Right atrium auricular region (tissue), 2 donors: Measurements from ENCODE around the gene FOXJ1. TPM values are rescaled to one million over a fixed set of nuclear protein-coding genes. Genes with fewer than 3 reads are reported as not detected.
A peak's percentile ranks its signal among the peaks of the same experiment; 100 is the strongest.

Source experiments
- DNase-seq: peaks from one replicate; pipeline ENCODE4 v3.0.0-alpha.2; 2019; ENCODE audit warnings: low spot score
- H3K27ac ChIP-seq, 2 donors: fragments of 200-600 bp; sonication (generic); 1 replicate in 1 of 2; 2 replicates in 1 of 2; pipeline ENCODE4 v1.5.1; 2016 to 2019
- H3K27me3 ChIP-seq, 2 donors: fragments of 200-600 bp; sonication (generic); one replicate each; pipeline versions ENCODE4 v1.5.1 to v1.6.0; 2017 to 2019
- H3K36me3 ChIP-seq: fragments of 200-600 bp; sonication (generic); one replicate; pipeline ENCODE4 v1.5.1; 2016
- H3K4me1 ChIP-seq, 2 donors: fragments of 200-600 bp; sonication (generic); one replicate each; pipeline versions ENCODE4 v1.5.1 to v1.6.0; 2017 to 2019
- H3K4me3 ChIP-seq, 2 donors: fragments of 200-600 bp; sonication (generic); 1 replicate in 1 of 2; 2 replicates in 1 of 2; pipeline ENCODE4 v1.5.1; 2017 to 2019; ENCODE audit warnings: mild to moderate bottlenecking in 1 of 2, moderate library complexity in 1 of 2
- H3K9me3 ChIP-seq, 2 donors: fragments of 200-600 bp; sonication (generic); one replicate each; pipeline ENCODE4 v1.5.1; 2019
- total RNA-seq, 2 donors: library from RNA; depleted of rRNA; stranded (reverse); fragments of >200 nt; gene quantifications; one replicate each; pipeline ENCODE4 v1.1.0, GENCODE V29; 2016
- TF ChIP-seq, protein P1 (sequence below), 2 donors: fragments of 200-600 bp; sonication (generic); IDR thresholded peaks; one replicate each; pipeline ENCODE4 v1.5.1; 2019; ENCODE audit warnings: antibody characterized with exemption in 2 of 2

Gene FOXJ1
- total RNA-seq, 2 donors from 2014 or later = not detected

DNA sequence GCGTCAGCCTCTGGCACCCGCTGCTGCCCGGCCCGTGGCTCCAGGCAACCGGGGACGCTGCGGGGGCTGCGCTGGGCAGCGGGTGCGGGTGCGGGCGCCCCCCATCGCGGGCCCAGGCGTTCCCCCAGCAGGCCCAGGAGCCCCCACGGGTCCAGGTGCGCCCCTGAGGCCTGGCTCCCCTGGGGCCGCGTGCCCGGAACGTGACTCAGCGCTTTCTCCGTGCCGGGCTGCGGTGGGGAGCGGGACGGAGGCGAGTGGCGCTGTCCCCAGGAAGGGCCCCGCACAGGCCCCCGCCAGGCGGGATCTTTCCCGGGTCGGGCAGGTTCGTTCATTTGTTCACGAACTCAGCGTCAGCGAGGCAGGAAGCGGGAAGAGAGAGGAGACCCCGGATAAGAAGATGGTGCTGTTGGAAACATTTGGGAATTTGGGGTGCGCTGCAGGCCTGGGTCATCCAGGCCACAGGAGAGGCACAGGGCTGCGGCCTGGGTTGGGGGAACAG lies 19.1 kb downstream of the FOXJ1 start:
- Histone ChIP-seq H3K9me3 (no peaks in the 10 kb centered on the region), H3K4me1 (peaks cover 0 to 11% of the 10 kb centered on the region in 2 donors), H3K27ac (peak overlapping the region in 1 of 2 donors; percentile 66), H3K27me3 (no peaks in the 10 kb centered on the region), H3K36me3 (no peaks in the 10 kb centered on the region), H3K4me3 (peak overlapping the region; percentile 8 to 51)
- DNase-seq = no peak
- TF ChIP-seq, protein P1, sequence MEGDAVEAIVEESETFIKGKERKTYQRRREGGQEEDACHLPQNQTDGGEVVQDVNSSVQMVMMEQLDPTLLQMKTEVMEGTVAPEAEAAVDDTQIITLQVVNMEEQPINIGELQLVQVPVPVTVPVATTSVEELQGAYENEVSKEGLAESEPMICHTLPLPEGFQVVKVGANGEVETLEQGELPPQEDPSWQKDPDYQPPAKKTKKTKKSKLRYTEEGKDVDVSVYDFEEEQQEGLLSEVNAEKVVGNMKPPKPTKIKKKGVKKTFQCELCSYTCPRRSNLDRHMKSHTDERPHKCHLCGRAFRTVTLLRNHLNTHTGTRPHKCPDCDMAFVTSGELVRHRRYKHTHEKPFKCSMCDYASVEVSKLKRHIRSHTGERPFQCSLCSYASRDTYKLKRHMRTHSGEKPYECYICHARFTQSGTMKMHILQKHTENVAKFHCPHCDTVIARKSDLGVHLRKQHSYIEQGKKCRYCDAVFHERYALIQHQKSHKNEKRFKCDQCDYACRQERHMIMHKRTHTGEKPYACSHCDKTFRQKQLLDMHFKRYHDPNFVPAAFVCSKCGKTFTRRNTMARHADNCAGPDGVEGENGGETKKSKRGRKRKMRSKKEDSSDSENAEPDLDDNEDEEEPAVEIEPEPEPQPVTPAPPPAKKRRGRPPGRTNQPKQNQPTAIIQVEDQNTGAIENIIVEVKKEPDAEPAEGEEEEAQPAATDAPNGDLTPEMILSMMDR (IDR thresholded peaks at IDR 0.05) = no peak

DNA sequence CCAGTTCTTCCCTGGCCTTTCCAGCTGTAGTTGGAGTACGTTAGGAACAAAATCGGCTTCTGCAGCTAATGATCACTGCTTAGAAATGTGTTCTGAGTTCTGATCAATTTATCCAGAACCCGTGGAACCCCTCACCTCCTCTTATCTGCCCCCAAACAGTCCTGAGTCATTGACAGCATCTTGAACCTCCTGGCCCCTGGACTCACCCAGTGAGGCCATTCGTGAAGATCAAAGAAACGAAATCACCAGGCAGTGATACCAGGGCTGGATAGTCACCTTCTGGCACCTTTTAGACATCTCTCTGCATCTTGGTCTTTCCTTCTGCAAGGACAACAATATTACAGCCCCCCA lies 20.4 kb downstream of the FOXJ1 start:
- H3K36me3 ChIP-seq = no peaks in the 10 kb centered on the region
- TF ChIP-seq, protein P1 (IDR thresholded peaks at IDR 0.05) = no peak
- no peak overlapping the region for H3K4me3 ChIP-seq
- no peaks in the 10 kb centered on the region for H3K9me3 ChIP-seq
- H3K27ac ChIP-seq = no peak overlapping the region
- H3K4me1 ChIP-seq = peaks cover 0 to 11% of the 10 kb centered on the region in 2 donors
- H3K27me3 ChIP-seq = no peaks in the 10 kb centered on the region
- DNase-seq = no peak

DNA sequence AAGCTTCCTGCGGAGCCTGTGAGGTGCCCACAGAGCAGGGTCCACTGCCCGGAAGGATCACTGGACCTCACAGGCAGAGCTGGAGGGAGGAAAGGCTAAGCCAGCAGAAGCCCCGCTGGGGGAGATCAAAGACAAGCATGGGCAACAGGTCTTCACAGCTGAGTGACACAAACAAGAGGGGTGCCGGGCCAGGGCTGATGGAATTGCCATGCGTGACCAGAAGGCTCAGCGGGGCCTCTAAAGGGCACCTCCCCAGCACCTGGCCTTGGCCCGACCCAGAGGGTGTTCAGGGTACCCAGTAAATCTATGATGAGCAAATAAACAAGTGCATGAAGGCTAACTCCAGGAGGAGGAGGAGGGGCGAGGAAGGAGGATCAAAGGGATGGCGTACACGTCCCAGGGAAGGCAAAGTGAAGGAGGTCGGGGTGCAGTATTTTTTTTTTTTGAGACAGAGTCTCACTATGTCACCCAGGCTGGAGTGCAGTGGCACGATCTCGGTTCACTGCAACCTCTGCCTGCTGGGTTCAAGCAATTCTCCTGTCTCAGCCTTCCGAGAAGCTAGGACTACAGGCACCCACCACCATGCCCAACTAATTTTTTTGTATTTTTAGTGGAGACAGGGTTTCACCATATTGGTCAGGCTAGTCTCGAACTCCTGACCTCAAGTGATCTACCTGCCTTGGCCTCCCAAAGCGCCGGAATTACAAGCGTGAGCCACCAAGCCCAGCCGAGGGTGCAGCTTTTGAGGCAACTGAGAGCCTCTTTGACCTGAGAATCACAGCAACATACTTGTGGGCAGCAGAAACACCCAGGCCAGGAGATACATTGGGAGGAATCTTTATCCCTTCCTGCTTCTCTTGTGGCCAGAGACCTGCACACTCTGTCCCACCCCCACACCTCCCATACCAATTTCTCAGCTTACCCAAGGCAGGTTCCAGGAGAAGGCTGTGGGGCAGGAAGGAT lies 21.4 kb downstream of the FOXJ1 start:
- Histone ChIP-seq H3K9me3 (no peaks in the 10 kb centered on the region), H3K27me3 (no peaks in the 10 kb centered on the region), H3K27ac (no peak overlapping the region), H3K4me1 (peaks cover 0 to 11% of the 10 kb centered on the region in 2 donors), H3K4me3 (no peak overlapping the region), H3K36me3 (no peaks in the 10 kb centered on the region)
- DNase-seq = no peak
- TF ChIP-seq, protein P1 (IDR thresholded peaks at IDR 0.05) = no peak

DNA sequence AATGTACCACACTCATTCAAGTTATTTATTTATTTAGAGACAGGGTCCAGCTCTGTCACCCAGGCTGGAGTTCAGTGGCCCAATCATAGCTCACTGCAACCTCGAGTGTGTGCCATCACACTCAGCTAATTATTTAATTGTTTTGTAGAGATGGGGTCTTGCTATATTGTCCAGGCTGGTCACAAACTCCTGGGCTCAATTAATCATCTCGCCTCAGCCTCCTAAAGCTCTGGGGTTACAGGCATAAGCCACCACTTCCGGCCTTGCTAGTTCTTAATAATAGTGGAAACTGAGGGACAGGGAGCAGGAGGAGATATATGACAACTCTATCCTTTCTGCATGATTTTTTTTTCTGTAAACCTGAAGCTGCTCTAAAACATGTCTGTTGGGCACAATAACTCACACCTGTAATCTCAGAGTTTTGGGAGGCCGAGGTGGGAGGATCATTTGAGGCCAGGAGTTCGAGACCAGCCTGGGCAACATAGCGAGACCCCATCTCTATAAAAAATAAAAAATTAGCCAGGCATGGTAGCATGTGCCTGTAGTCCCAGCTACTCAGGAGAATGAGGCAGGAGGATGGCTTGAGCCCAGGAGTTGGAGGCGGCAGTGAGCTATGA lies 25.8 kb downstream of the FOXJ1 start:
- TF ChIP-seq, protein P1 (IDR thresholded peaks at IDR 0.05) = no peak

DNA sequence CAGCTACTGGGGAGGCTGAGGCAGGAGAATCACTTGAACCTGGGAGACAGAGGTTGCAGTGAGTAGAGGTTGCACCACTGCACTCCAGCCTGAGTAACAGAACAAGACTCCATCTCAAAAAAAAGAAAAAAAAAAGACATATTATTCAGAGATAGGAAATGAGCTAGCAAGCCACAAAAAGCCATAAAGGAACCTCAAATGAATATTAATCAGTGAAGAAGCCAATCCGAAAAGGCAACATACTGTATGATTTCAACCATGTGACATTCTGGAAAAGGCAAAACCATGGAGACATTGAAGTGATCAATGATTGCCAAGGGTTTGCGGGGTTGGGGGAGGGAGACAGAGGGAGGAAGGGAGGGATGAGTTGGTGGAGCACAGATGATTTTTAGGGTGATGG lies 29.1 kb downstream of the FOXJ1 start:
- no peak for DNase-seq
- Histone ChIP-seq H3K9me3 (no peaks in the 10 kb centered on the region), H3K27ac (no peak overlapping the region), H3K27me3 (no peaks in the 10 kb centered on the region), H3K36me3 (no peaks in the 10 kb centered on the region), H3K4me3 (no peak overlapping the region), H3K4me1 (no peaks in the 10 kb centered on the region)
- TF ChIP-seq, protein P1 (IDR thresholded peaks at IDR 0.05) = no peak

More for the DNA sequence above, 25.8 kb downstream of the FOXJ1 start:
- H3K36me3 ChIP-seq = no peaks in the 10 kb centered on the region
- H3K9me3 ChIP-seq = no peaks in the 10 kb centered on the region
- no peak for DNase-seq
- no peak overlapping the region for H3K4me3 ChIP-seq
- H3K27me3 ChIP-seq = no peaks in the 10 kb centered on the region
- H3K27ac ChIP-seq = no peak overlapping the region
- no peaks in the 10 kb centered on the region for H3K4me1 ChIP-seq
